Non-pigmented ciliary epithelial cell (primary cell): ENCODE measurements around the gene ARID5B.

Source experiments
- DNase-seq: peaks from one replicate; pipeline ENCODE4 v3.0.0-alpha.2; 2010; ENCODE audit warnings: low read depth

Gene ARID5B

GRCh38 chr10:62077330-62078015 is 176.0 kb downstream of the ARID5B start:
- no peak for DNase-seq

- DNase-seq = no peak
Observed at GRCh38 chr10:62079885-62080559, 178.5 kb downstream of the ARID5B start.

GRCh38 chr10:62080905-62081304 is 179.4 kb downstream of the ARID5B start:
- no peak for DNase-seq

- DNase-seq = no peak
Observed at GRCh38 chr10:62081341-62082270, 180.1 kb downstream of the ARID5B start.

- no peak for DNase-seq
Observed at GRCh38 chr10:62082271-62082656, 180.8 kb downstream of the ARID5B start.

GRCh38 chr10:62082729-62083411 is 181.4 kb downstream of the ARID5B start:
- DNase-seq = no peak

GRCh38 chr10:62083412-62084267 is 182.1 kb downstream of the ARID5B start:
- peak; percentile 54 for DNase-seq

- DNase-seq = no peak
Observed at GRCh38 chr10:62084451-62084850, 183.0 kb downstream of the ARID5B start.

GRCh38 chr10:62085404-62085803 is 183.9 kb downstream of the ARID5B start:
- DNase-seq = no peak

- no peak for DNase-seq
Observed at GRCh38 chr10:62085821-62086220, 184.3 kb downstream of the ARID5B start.

- no peak for DNase-seq
Observed at GRCh38 chr10:62087329-62087728, 185.8 kb downstream of the ARID5B start.

GRCh38 chr10:62088786-62089185 is 187.3 kb downstream of the ARID5B start:
- DNase-seq = no peak

- no peak for DNase-seq
Observed at GRCh38 chr10:62092301-62093030, 191.0 kb downstream of the ARID5B start.

- DNase-seq = peak; percentile 69
Observed at GRCh38 chr10:62093863-62094291, 192.4 kb downstream of the ARID5B start.

GRCh38 chr10:62095181-62096122 is 194.0 kb downstream of the ARID5B start:
- DNase-seq = no peak

- no peak for DNase-seq
Observed at GRCh38 chr10:62096256-62096933, 194.9 kb downstream of the ARID5B start.

GRCh38 chr10:62098278-62099121 is 197.0 kb downstream of the ARID5B start:
- DNase-seq = no peak

GRCh38 chr10:62099299-62099698 is 197.8 kb downstream of the ARID5B start:
- no peak for DNase-seq
